K562 (cell line): Measurements from ENCODE around the gene WARS2. TPM values are rescaled to one million over a fixed set of nuclear protein-coding genes. Genes with fewer than 3 reads are reported as not detected.

ENCODE experiments used
- ETV6 ChIP-seq, 3 experiments: fragments of 150-350 bp in 1 of 3; sonication (generic) in 1 of 3; formaldehyde crosslinking in 1 of 3; IDR thresholded peaks; 2 replicates each; pipeline versions ENCODE4 v1.6.1 to v1.8.0; 2014 to 2022; ENCODE audit warnings: borderline replicate concordance in 2 of 3, low read depth in 2 of 3, antibody characterized with exemption in 1 of 3, low read length in 1 of 3, mild to moderate bottlenecking in 1 of 3, missing genetic modification reagents in 1 of 3
- NCOR1 ChIP-seq: fragments of 450-650 bp; IDR thresholded peaks from 2 replicates; pipeline ENCODE4 v1.6.1; 2016; ENCODE audit warnings: mild to moderate bottlenecking, moderate library complexity
- POLR2G ChIP-seq: fragments of 200-400 bp; formaldehyde crosslinking; IDR thresholded peaks from 2 replicates; pipeline ENCODE4 v1.6.1; 2017; ENCODE audit warnings: low read depth, mild to moderate bottlenecking, antibody characterized with exemption, low read length, moderate library complexity
- SNIP1 ChIP-seq: fragments of 450-650 bp; IDR thresholded peaks from 2 replicates; pipeline ENCODE4 v1.7.1; 2017; ENCODE audit warnings: low read depth, mild to moderate bottlenecking
- ZBTB49 ChIP-seq: sonication (generic); formaldehyde crosslinking; IDR thresholded peaks from 2 replicates; pipeline ENCODE4 v1.8.0; 2022; ENCODE audit warnings: missing genetic modification reagents, mild to moderate bottlenecking, borderline replicate concordance
- polyA plus RNA-seq, 8 experiments: library from polyadenylated mRNA; depleted of rRNA in 4 of 8; stranded (reverse) in 5 of 8; unstranded in 3 of 8; fragments of >200 nt; fragmentation: Nextera tagmentation in 2 of 8; fragmentation: Illumina TruSeq in 1 of 8; extraction: Ambion mirVana in 2 of 8; extraction: Trizol in 1 of 8; gene quantifications; 2 replicates each; pipeline versions ENCODE4 v1.2.1 to v1.2.3, GENCODE V29; 2011 to 2014; ENCODE audit warnings: inconsistent platforms in 1 of 8, missing spikeins in 1 of 8
- total RNA-seq, 7 experiments: library from RNA; depleted of rRNA in 6 of 7; stranded (reverse); fragments of >200 nt in 6 of 7; fragmentation: Illumina TruSeq in 2 of 7; extraction: Trizol in 2 of 7; gene quantifications; 2 replicates each; pipeline versions ENCODE4 v1.2.1 to v1.2.3, GENCODE V29; 2011 to 2021; ENCODE audit warnings: low replicate concordance in 1 of 7

Gene WARS2
- total and polyA plus RNA-seq, 9 of the 15 experiments (the other 6 are each of a cell fraction or from before 2014, with no cell fraction given) = 5.7 to 18.0 (median 16.9) TPM

GRCh38 chr1:118989006-118989815 is 151.2 kb downstream of the WARS2 start (continued):
- TF ChIP-seq ETV6 (IDR thresholded peaks at IDR 0.05; ENCODE audit: borderline replicate concordance in 1 of 2, low read depth in 2 of 2, low read length in 1 of 2) (no peak), ETV6 (CRISPR knock-in tag; IDR thresholded peaks at IDR 0.05; ENCODE audit: borderline replicate concordance) (no peak), ZBTB49 (no peak), SNIP1 (no peak), POLR2G (no peak), NCOR1 (no peak)
